Spleen (tissue), 7 donors: ENCODE data around the gene IL7R.

Experiments
- POLR2A ChIP-seq, 3 donors: fragments of 450-650 bp; IDR thresholded peaks; one replicate each; pipeline ENCODE4 v1.5.1; 2017; ENCODE audit warnings: antibody characterized with exemption in 3 of 3, mild to moderate bottlenecking in 1 of 3
- POLR2AphosphoS5 ChIP-seq, 3 donors: sonication (generic); formaldehyde crosslinking; IDR thresholded peaks; one replicate each; pipeline ENCODE4 v1.5.1; 2017; ENCODE audit warnings: antibody characterized with exemption in 3 of 3
- TF ChIP-seq, protein P1 (sequence below), 11 experiments: fragments of 200-600 bp in 7 of 11; fragments of 450-650 bp in 4 of 11; sonication (generic) in 4 of 11; IDR thresholded peaks in 8 of 11; conservative IDR thresholded peaks in 3 of 11; 1 replicate in 7 of 11; 2 replicates in 4 of 11; pipeline versions ENCODE4 v1.4.0 to v1.8.0; 2016 to 2021; ENCODE audit warnings: antibody characterized with exemption in 11 of 11, inconsistent platforms in 4 of 11, mild to moderate bottlenecking in 1 of 11
- donor health status: DM: no; HTN: no; CAD: no; lungs with moderate emphysema.
- donor health status: DM: no; HTN: no; CAD: no.
- donor health status: DM: no; HTN: no; CAD: no.

DNA sequence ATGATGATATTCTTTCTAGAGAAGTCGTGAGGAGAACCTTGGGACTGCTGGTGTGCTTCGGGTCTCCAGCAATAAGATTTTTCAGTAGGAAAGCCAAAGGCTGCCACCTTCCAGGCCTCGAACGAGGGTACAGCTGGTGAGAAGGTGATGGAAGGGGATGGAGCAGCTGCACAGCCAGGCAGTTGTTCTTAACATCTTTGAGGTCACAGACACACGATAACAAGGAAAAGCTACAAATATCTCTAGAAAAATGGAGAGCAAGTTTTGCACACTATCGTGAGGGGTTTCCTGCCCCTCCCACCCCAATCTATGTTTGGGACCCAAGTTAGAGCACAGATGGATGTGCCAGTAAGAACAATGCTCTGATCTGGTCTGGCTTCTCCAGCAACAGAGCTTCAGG is 6.8 kb upstream of the IL7R start:
- TF ChIP-seq, protein P1, sequence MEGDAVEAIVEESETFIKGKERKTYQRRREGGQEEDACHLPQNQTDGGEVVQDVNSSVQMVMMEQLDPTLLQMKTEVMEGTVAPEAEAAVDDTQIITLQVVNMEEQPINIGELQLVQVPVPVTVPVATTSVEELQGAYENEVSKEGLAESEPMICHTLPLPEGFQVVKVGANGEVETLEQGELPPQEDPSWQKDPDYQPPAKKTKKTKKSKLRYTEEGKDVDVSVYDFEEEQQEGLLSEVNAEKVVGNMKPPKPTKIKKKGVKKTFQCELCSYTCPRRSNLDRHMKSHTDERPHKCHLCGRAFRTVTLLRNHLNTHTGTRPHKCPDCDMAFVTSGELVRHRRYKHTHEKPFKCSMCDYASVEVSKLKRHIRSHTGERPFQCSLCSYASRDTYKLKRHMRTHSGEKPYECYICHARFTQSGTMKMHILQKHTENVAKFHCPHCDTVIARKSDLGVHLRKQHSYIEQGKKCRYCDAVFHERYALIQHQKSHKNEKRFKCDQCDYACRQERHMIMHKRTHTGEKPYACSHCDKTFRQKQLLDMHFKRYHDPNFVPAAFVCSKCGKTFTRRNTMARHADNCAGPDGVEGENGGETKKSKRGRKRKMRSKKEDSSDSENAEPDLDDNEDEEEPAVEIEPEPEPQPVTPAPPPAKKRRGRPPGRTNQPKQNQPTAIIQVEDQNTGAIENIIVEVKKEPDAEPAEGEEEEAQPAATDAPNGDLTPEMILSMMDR (IDR thresholded peaks at IDR 0.05 in 8 of 11, conservative IDR thresholded peaks at IDR 0.05 in 3 of 11) = no peak
- TF ChIP-seq POLR2A (IDR thresholded peaks at IDR 0.05) (no peak), POLR2AphosphoS5 (IDR thresholded peaks at IDR 0.05) (no peak)
